GM21786 (cell line): ENCODE measurements around the gene SGPL1.
A peak's percentile ranks its signal among the peaks of the same experiment; 100 is the strongest.
"Not testable (repeated sequence)": the region's sequence is repeated elsewhere in the genome, so short reads cannot be mapped to it uniquely, and the experiment has no call there.

Experiments used
- ATAC-seq: cut with Tn5 transposase; IDR thresholded peaks from one replicate; pipeline ENCODE4 v1.9.1; 2021; ENCODE audit not compliant: unreplicated experiment

Gene SGPL1

GRCh38 chr10:70815504-70816219, at the start of gene SGPL1:
TSS of gene SGPL1 (plus strand) at chr10:70815948. CDS start at chr10:70816854, 906 bp downstream.
- ATAC-seq = peak; percentile 81

GRCh38 chr10:70768026-70768685, 47.6 kb upstream of the SGPL1 start:
- not testable (repeated sequence) for ATAC-seq

- no peak for ATAC-seq
Observed at GRCh38 chr10:70769121-70769520, 46.6 kb upstream of the SGPL1 start.

- no peak for ATAC-seq
Observed at GRCh38 chr10:70770001-70770400, 45.7 kb upstream of the SGPL1 start.

GRCh38 chr10:70770516-70770915, 45.2 kb upstream of the SGPL1 start:
- not testable (repeated sequence) for ATAC-seq

- ATAC-seq = no peak
Observed at GRCh38 chr10:70771311-70772194, 44.2 kb upstream of the SGPL1 start.

- ATAC-seq = no peak
Observed at GRCh38 chr10:70772627-70773026, 43.1 kb upstream of the SGPL1 start.

- no peak for ATAC-seq
Observed at GRCh38 chr10:70773461-70773860, 42.3 kb upstream of the SGPL1 start.

- no peak for ATAC-seq
Observed at GRCh38 chr10:70773965-70774809, 41.6 kb upstream of the SGPL1 start.

- ATAC-seq = no peak
Observed at GRCh38 chr10:70774810-70775678, 40.7 kb upstream of the SGPL1 start.

GRCh38 chr10:70775679-70776454, 39.9 kb upstream of the SGPL1 start:
- no peak for ATAC-seq

- ATAC-seq = no peak
Observed at GRCh38 chr10:70776455-70777005, 39.2 kb upstream of the SGPL1 start.

- no peak for ATAC-seq
Observed at GRCh38 chr10:70777063-70777875, 38.5 kb upstream of the SGPL1 start.

- no peak for ATAC-seq
Observed at GRCh38 chr10:70778267-70778924, 37.4 kb upstream of the SGPL1 start.

GRCh38 chr10:70779088-70779487, 36.7 kb upstream of the SGPL1 start:
- ATAC-seq = no peak

GRCh38 chr10:70779511-70780369, 36.0 kb upstream of the SGPL1 start:
- ATAC-seq = no peak
